ENCODE results near the gene NPAS3. TPM values are rescaled to one million over a fixed set of nuclear protein-coding genes. Genes with fewer than 3 reads are reported as not detected.

NPAS3 gene
- total RNA-seq, 2 experiments from 2014 or later = not detected

DNA sequence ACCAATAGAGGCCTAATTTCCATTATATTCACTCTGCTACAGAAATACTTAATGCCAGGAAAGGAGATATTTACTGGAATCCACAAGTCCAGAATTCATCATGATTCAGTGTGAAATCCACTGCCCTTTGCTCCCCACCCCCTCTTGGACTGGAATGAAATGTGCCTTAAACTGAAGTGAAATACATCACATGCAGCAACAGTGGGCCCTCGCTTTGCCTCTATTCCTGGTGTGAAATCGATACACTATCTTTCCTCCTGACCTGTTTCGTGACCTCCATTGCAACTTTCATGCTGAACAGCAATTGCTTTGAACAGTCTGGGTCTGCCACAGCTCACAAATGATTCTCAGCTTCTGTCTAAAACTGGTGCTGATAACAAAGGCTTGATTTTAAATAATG is 100.6 kb downstream of the NPAS3 start:
- H3K27me3 Mint-ChIP-seq (ENCODE audit: low read depth) = peaks cover 3% of the 10 kb centered on the region
- H3K9me3 Mint-ChIP-seq = peaks cover 7% of the 10 kb centered on the region
- no peaks in the 10 kb centered on the region for H3K36me3 Mint-ChIP-seq (ENCODE audit: low read depth)

DNA sequence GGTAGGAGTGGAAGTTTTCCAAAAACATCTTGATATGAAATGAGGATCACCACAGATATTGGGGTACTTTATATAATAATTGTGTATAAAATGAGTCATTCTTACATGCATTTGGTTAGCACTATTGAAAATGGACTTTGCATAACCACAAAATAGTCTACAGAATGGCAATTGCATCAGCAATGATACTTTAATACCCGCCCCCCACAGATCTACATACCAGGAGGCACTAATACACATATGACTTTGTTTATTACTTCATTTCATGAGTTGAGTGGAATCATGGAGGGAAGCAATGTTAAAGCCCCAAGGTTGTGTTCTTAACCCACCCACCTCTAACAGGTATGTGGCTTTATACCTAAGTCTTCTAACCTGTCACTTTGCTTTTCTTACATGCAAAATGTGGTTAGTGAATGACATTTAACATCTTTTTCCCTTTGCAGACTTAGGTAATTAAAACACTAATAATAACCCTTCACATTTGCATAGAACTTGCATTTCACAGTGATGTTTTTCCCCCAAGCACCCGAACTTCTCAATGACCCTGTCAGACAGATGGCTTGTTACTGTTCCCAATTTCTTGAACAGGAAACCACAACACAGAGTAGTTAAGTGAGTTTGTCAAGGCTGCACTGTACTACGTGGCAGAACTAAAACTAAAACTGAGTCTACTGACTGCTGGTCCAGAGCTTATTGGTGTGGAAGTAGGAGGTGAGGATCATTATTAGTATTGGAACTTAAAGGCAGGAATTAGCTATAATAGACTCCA is 101.9 kb downstream of the NPAS3 start:
- no peak overlapping the region for H3K27ac Mint-ChIP-seq
- peaks cover 10% of the 10 kb centered on the region for H3K9me3 Mint-ChIP-seq
- no peak for DNase-seq
- H3K36me3 Mint-ChIP-seq (ENCODE audit: low read depth) = no peaks in the 10 kb centered on the region
- H3K4me3 Mint-ChIP-seq = no peak overlapping the region
- H3K27me3 Mint-ChIP-seq (ENCODE audit: low read depth) = no peaks in the 10 kb centered on the region
- H3K4me1 Mint-ChIP-seq (ENCODE audit: low read depth) = no peaks in the 10 kb centered on the region
- intact Hi-C loops (cut with micrococcal nuclease) = no loop called here
- CTCF ChIA-PET = no interaction called here

More for the DNA sequence above, 100.6 kb downstream of the NPAS3 start:
- H3K27ac Mint-ChIP-seq = no peak overlapping the region
- intact Hi-C loops (cut with micrococcal nuclease) = no loop called here
- H3K4me3 Mint-ChIP-seq = no peak overlapping the region
- H3K4me1 Mint-ChIP-seq (ENCODE audit: low read depth) = no peaks in the 10 kb centered on the region
- CTCF ChIA-PET = interaction anchor here (0.6 kb wide), 1 partner anchor 668 kb away, joined by 3 read pairs; no protein-coding TSS in a partner anchor
- no peak for DNase-seq

DNA sequence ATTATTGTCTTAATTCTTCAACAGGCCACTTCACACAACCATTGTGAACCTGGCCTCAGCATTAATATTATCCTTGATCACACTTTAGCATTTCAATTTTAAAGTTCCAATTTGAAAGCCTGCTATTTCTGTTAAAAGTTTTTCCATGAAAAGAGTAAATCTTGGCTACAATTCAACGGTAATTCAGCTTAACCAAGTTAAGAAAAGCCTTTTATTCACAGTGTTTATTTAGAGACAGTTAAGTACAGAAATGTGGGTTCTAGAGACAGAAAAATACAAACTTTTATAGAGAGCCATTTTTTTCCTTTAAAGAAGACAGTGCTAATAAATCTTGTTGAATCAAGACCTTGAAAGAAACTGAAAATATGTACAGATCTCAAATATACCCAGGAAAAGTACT is 103.9 kb downstream of the NPAS3 start:
- no peak overlapping the region for H3K27ac Mint-ChIP-seq
- peaks cover 13% of the 10 kb centered on the region for H3K9me3 Mint-ChIP-seq
- DNase-seq = no peak
- no peaks in the 10 kb centered on the region for H3K27me3 Mint-ChIP-seq (ENCODE audit: low read depth)
- H3K4me3 Mint-ChIP-seq = no peak overlapping the region
- intact Hi-C loops (cut with micrococcal nuclease) = no loop called here
- H3K36me3 Mint-ChIP-seq (ENCODE audit: low read depth) = no peaks in the 10 kb centered on the region
- no peaks in the 10 kb centered on the region for H3K4me1 Mint-ChIP-seq (ENCODE audit: low read depth)
- CTCF ChIA-PET = no interaction called here

DNA sequence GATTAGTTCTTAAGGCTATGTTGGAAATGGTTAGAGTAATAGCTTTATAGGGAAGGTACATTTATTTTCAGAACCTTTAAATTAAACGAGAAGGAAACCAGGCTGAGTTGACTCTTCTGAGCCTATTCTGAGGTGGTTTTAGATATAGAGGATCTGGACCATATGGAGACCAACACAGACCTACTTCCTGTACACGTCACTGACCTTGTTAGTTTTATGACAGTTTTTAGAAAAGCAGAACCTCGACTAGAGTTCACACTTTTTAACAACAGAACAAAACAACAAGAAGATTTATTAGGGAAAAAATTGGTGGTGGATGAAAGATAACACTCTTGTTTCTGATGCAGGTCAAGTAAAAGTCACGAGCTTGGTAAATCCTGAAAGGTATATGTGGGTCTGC is 107.1 kb downstream of the NPAS3 start:
- intact Hi-C loops (cut with micrococcal nuclease) = no loop called here
- no peaks in the 10 kb centered on the region for H3K27me3 Mint-ChIP-seq (ENCODE audit: low read depth)
- H3K4me3 Mint-ChIP-seq = no peak overlapping the region
- CTCF ChIA-PET = no interaction called here
- H3K36me3 Mint-ChIP-seq (ENCODE audit: low read depth) = no peaks in the 10 kb centered on the region
- DNase-seq = no peak
- H3K27ac Mint-ChIP-seq = no peak overlapping the region
- H3K9me3 Mint-ChIP-seq = peaks cover 15% of the 10 kb centered on the region
- no peaks in the 10 kb centered on the region for H3K4me1 Mint-ChIP-seq (ENCODE audit: low read depth)

DNA sequence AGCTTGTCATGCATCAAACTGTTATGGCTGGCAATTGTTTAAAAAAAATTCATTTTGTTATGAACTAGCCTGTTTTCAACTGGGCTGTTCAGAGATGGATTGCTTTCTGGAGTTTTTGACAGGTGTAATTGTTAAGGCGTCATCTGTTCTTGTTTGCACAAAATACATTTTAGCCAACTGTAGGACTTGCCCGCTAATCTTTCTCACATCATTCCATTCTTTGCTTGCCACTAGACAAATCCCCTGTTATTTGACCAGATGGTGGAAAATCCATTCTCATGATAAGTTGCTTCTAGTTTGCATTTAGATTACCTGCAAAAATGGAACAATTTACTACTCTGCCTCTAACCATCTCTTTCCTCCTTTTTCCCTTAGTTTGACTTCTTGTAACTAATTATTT is 114.3 kb downstream of the NPAS3 start:
- CTCF ChIA-PET = interaction anchor here (0.8 kb wide), 1 partner anchor 274 kb away, joined by 3 read pairs; no protein-coding TSS in a partner anchor
- DNase-seq = no peak
- H3K9me3 Mint-ChIP-seq = peaks cover 2% of the 10 kb centered on the region
- H3K36me3 Mint-ChIP-seq (ENCODE audit: low read depth) = no peaks in the 10 kb centered on the region
- no peak overlapping the region for H3K27ac Mint-ChIP-seq
- H3K4me1 Mint-ChIP-seq (ENCODE audit: low read depth) = no peaks in the 10 kb centered on the region
- no peak overlapping the region for H3K4me3 Mint-ChIP-seq
- intact Hi-C loops (cut with micrococcal nuclease) = no loop called here
- H3K27me3 Mint-ChIP-seq (ENCODE audit: low read depth) = no peaks in the 10 kb centered on the region

DNA sequence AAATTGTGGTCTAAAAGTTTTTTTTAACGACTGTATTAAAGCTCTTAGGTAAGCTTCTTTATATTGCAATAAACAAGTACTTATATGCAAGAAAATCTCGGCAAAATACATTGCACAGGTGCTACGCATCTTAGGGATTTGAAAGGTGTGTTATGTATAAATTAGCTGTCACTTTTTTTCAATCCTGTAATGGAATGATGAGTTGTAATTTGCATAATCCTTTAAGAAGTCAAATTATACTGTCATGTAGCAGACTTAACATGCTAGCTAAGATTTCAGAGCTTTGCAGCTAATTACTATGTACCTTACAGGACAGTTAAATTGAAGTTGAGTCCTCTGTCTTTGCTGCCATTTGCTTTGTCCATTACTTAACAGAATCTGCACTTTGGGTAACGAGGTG is 117.5 kb downstream of the NPAS3 start:
- no peak overlapping the region for H3K27ac Mint-ChIP-seq
- CTCF ChIA-PET = interaction anchor here (0.7 kb wide), 2 partner anchors 71 to 610 kb away, joined by 3 to 5 read pairs; no protein-coding TSS in a partner anchor

DNA sequence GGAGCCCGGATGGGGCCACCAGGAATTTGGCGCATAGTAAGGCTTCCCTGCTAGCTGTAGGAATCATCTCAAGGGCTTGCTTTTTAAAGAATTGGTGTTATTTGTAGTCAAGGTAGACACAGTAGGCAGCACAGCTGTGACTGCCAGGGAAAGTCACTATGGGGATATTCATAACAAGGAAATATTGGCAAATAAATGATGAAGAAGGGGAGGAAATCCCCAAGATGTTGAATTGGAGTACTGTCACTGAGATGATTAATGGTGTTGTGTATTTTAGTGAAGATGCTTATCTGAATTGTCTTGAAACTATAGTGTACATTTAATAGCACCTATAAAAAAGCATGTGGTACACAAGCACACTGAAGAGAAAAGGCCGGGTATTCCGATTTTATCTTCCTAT is 118.9 kb downstream of the NPAS3 start:
- DNase-seq = no peak
- peaks cover 1% of the 10 kb centered on the region for H3K9me3 Mint-ChIP-seq
- CTCF ChIA-PET = interaction anchor here (0.7 kb wide), 1 partner anchor 143 kb away, joined by 3 read pairs; no protein-coding TSS in a partner anchor
- no peak overlapping the region for H3K27ac Mint-ChIP-seq
- intact Hi-C loops (cut with micrococcal nuclease) = no loop called here
- H3K4me3 Mint-ChIP-seq = no peak overlapping the region
- no peaks in the 10 kb centered on the region for H3K4me1 Mint-ChIP-seq (ENCODE audit: low read depth)
- H3K36me3 Mint-ChIP-seq (ENCODE audit: low read depth) = no peaks in the 10 kb centered on the region
- no peaks in the 10 kb centered on the region for H3K27me3 Mint-ChIP-seq (ENCODE audit: low read depth)

More for the DNA sequence above, 117.5 kb downstream of the NPAS3 start:
- Mint-ChIP-seq H3K4me3 (no peak overlapping the region), H3K4me1 (ENCODE audit: low read depth) (no peaks in the 10 kb centered on the region), H3K27me3 (ENCODE audit: low read depth) (no peaks in the 10 kb centered on the region), H3K9me3 (peaks cover 1% of the 10 kb centered on the region), H3K36me3 (ENCODE audit: low read depth) (no peaks in the 10 kb centered on the region)
- intact Hi-C loops (cut with micrococcal nuclease) = no loop called here
- no peak for DNase-seq

DNA sequence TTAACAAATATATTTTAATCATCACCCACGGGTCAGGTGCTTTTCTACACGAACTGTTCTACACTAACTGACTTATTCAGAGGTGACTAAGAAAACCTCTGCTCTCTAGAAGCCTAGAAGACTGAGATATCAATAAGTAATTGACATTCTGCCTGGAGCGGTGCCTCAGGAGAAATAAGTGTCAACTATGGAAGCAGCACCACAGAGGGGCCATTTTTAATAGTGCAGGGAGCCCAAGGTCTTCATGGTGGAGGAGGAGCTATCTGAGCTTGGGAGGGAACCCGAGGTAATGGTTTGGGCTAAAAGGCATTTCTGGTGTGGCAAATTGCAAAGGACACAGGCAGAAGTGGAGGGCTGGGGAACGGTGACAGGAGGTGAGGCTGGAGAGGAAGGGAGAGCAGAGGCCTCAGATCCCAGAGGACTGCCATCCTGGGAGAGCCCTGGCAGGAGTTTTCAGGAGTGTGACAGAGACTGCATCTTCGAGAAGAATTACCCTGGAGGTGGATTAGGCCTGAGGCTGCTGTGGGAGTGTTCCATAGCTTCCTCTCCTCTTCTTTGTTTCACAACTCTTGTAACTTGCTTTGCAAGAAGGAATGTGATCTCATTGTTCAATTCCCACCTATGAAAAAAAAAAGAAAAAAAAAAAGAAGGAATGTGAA is 123.1 kb downstream of the NPAS3 start:
- no peak overlapping the region for H3K27ac Mint-ChIP-seq
- no peak for DNase-seq
- H3K36me3 Mint-ChIP-seq (ENCODE audit: low read depth) = no peaks in the 10 kb centered on the region
- no peak overlapping the region for H3K4me3 Mint-ChIP-seq
- no peaks in the 10 kb centered on the region for H3K27me3 Mint-ChIP-seq (ENCODE audit: low read depth)
- CTCF ChIA-PET = no interaction called here
- peaks cover 1% of the 10 kb centered on the region for H3K9me3 Mint-ChIP-seq
- no peaks in the 10 kb centered on the region for H3K4me1 Mint-ChIP-seq (ENCODE audit: low read depth)
- intact Hi-C loops (cut with micrococcal nuclease) = no loop called here

DNA sequence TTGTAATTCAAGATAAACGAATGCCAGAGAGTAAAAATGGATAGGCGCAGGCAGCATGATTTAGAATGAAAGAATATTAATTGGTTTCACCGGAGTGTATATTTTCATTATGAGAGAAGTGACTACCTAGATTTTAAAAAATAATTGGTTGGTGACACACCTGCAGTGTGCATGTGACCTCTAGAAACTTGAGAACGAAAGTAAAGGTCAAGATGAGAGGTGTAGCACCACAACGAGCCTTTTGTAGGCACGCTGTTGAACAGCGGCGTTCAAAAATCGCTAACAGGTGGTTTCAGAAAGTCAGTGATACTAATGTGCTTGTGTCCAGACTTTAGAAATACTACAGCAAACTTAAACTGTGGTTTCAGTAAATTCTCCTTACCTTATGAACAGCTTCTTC is 123.8 kb downstream of the NPAS3 start:
- H3K4me3 Mint-ChIP-seq = no peak overlapping the region

DNA sequence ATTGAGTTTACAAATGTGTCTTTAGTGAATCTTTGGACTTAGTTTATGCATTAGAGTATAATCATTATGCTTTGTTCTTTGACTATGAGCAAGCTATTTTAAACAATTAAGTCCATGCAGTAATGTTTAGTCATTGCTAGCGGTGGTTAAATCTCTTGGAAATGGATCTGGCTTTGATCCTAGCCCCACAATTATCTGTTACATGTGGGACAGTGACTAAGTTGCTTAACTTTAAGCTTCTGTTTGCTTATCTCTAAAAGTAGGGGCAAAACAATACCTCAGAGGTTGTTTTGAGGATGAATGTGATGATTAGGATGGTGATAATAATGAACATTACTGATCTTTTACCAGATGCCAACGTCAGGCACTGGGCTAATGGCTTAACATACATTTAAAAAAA is 124.2 kb downstream of the NPAS3 start:
- no peaks in the 10 kb centered on the region for H3K27me3 Mint-ChIP-seq (ENCODE audit: low read depth)
- intact Hi-C loops (cut with micrococcal nuclease) = no loop called here
- H3K9me3 Mint-ChIP-seq = peaks cover 1% of the 10 kb centered on the region
- DNase-seq = no peak
- H3K4me1 Mint-ChIP-seq (ENCODE audit: low read depth) = no peaks in the 10 kb centered on the region
- no peaks in the 10 kb centered on the region for H3K36me3 Mint-ChIP-seq (ENCODE audit: low read depth)
- no peak overlapping the region for H3K4me3 Mint-ChIP-seq
- H3K27ac Mint-ChIP-seq = no peak overlapping the region
- CTCF ChIA-PET = no interaction called here

More for the DNA sequence above, 123.8 kb downstream of the NPAS3 start:
- no peak for DNase-seq
- CTCF ChIA-PET = no interaction called here
- H3K27ac Mint-ChIP-seq = no peak overlapping the region
- no peaks in the 10 kb centered on the region for H3K27me3 Mint-ChIP-seq (ENCODE audit: low read depth)
- H3K36me3 Mint-ChIP-seq (ENCODE audit: low read depth) = no peaks in the 10 kb centered on the region
- H3K9me3 Mint-ChIP-seq = peaks cover 1% of the 10 kb centered on the region
- H3K4me1 Mint-ChIP-seq (ENCODE audit: low read depth) = no peaks in the 10 kb centered on the region
- intact Hi-C loops (cut with micrococcal nuclease) = no loop called here

DNA sequence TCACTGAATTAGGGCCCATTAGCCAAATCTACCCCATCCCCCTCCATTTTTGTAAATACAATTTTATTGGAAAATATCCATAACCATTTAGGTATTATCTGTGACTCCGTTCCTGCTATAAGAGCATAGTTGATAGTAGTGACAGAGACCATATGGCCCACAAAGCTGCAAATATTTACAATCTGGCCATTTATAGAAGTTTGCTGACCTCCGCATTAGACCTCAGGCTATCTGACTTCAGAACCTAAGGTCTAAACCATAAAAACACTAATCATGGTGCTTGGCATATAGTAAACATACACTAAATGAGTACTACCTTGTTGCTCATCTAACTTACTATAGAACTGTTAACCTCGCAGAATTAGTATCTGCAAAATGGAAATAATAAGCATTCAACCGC is 124.8 kb downstream of the NPAS3 start:
- Mint-ChIP-seq H3K4me1 (ENCODE audit: low read depth) (no peaks in the 10 kb centered on the region), H3K4me3 (no peak overlapping the region), H3K36me3 (ENCODE audit: low read depth) (no peaks in the 10 kb centered on the region), H3K27me3 (ENCODE audit: low read depth) (no peaks in the 10 kb centered on the region), H3K27ac (no peak overlapping the region), H3K9me3 (peaks cover 1% of the 10 kb centered on the region)
- DNase-seq = no peak
- CTCF ChIA-PET = no interaction called here
- intact Hi-C loops (cut with micrococcal nuclease) = no loop called here

DNA sequence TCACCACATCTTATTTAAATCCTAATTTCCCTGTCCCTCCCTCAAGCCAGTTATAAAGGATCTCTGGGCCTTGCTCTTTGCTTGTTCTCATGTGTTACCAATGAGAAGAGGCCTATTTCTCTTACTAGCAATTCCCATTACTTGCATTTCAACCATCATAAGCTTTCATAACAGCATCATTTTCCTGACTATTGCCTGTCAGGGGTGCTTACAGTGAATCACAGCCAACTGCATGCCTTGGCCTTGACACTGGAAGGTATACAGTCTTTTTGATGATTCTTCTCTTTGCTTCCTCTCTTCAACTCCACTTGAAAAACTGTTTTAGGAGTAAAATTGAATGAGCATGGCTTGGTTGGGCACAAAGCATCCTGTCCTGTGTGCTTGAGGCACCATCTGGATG is 127.0 kb downstream of the NPAS3 start:
- H3K9me3 Mint-ChIP-seq = no peaks in the 10 kb centered on the region
- CTCF ChIA-PET = no interaction called here

DNA sequence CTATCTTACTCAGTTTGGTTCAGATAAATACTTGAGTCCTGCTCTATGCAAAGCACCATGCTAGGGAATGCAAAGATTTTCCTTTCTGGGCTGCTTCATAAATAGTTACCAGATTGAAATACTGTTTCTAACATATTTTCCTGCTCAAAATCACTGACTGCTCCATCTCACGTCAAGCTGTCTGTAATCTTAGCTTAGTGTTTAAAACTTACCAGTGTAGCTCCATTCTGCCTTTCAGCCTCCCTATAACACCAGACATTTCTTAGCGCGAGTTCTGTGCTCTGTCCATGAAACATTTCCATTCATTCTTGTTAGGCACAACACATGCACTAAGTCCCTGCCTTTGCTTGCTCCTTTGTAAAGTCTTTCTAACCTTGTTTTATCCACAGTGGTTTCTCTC is 129.4 kb downstream of the NPAS3 start:
- Mint-ChIP-seq H3K9me3 (no peaks in the 10 kb centered on the region), H3K4me3 (no peak overlapping the region), H3K27me3 (ENCODE audit: low read depth) (no peaks in the 10 kb centered on the region), H3K36me3 (ENCODE audit: low read depth) (no peaks in the 10 kb centered on the region), H3K4me1 (ENCODE audit: low read depth) (no peaks in the 10 kb centered on the region), H3K27ac (no peak overlapping the region)
- DNase-seq = no peak
- intact Hi-C loops (cut with micrococcal nuclease) = no loop called here
- CTCF ChIA-PET = no interaction called here

More for the DNA sequence above, 127.0 kb downstream of the NPAS3 start:
- Mint-ChIP-seq H3K27me3 (ENCODE audit: low read depth) (no peaks in the 10 kb centered on the region), H3K27ac (no peak overlapping the region), H3K36me3 (ENCODE audit: low read depth) (no peaks in the 10 kb centered on the region), H3K4me1 (ENCODE audit: low read depth) (no peaks in the 10 kb centered on the region), H3K4me3 (no peak overlapping the region)
- intact Hi-C loops (cut with micrococcal nuclease) = no loop called here
- DNase-seq = no peak

Measured in activated naive CD4-positive, alpha-beta T cell treated with anti-CD3 and anti-CD28 coated beads for 36 hours (primary cell).